ENCODE data around the gene EPB41L2.
"Not testable (repeated sequence)": the region's sequence is repeated elsewhere in the genome, so short reads cannot be mapped to it uniquely, and the experiment has no call there.

EPB41L2 gene

DNA sequence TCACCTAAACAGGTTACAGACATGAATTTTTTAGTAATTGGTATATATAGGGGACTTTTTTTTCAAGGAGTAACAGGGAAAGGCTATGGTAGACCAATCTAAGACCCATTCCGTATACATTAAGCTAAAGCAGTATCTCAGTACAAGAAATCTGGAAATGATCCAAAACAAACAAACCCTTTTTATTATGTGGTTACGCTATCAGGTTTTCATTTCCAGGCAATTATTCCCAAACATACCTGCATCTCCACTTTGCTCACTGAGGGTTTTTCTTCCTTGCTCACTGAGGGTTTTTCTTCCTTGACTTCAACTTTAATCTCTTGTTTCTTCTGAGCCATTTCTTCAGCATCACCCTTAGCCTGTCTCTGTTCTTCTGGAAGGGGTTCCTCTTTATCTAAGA is 107.3 kb downstream of the EPB41L2 start:
- DNase-seq (ENCODE audit: low read depth) = no peak
- no peak overlapping the region for H3K4me3 ChIP-seq (ENCODE audit: low read depth, low read length)

DNA sequence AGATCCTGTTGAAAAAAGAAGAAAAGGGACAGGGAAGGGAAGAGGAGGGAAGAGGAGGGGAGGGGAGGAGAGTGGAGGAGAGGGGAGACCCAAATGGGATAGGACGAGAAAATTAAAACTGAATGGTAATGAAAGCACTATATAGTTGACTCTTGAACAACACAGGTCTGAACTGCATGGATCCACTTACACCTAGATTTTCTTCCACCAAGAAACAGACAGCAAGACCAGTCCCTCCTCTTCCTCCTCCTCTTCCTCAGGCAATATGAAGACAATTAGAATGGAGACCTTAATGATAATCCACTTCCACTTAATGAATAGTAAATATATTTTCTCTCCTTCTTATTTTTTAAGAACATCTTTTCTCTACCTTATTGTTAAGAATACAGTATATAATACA is 113.5 kb downstream of the EPB41L2 start:
- H3K4me3 ChIP-seq (ENCODE audit: low read depth, low read length) = no peak overlapping the region
- no peak for DNase-seq (ENCODE audit: low read depth)
- TF ChIP-seq, protein P1, sequence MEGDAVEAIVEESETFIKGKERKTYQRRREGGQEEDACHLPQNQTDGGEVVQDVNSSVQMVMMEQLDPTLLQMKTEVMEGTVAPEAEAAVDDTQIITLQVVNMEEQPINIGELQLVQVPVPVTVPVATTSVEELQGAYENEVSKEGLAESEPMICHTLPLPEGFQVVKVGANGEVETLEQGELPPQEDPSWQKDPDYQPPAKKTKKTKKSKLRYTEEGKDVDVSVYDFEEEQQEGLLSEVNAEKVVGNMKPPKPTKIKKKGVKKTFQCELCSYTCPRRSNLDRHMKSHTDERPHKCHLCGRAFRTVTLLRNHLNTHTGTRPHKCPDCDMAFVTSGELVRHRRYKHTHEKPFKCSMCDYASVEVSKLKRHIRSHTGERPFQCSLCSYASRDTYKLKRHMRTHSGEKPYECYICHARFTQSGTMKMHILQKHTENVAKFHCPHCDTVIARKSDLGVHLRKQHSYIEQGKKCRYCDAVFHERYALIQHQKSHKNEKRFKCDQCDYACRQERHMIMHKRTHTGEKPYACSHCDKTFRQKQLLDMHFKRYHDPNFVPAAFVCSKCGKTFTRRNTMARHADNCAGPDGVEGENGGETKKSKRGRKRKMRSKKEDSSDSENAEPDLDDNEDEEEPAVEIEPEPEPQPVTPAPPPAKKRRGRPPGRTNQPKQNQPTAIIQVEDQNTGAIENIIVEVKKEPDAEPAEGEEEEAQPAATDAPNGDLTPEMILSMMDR (IDR thresholded peaks at IDR 0.05; ENCODE audit: low read depth, low read length, missing control alignments) = no peak

More for the DNA sequence above, 107.3 kb downstream of the EPB41L2 start:
- TF ChIP-seq, protein P1 (IDR thresholded peaks at IDR 0.05; ENCODE audit: low read depth, low read length, missing control alignments) = no peak

DNA sequence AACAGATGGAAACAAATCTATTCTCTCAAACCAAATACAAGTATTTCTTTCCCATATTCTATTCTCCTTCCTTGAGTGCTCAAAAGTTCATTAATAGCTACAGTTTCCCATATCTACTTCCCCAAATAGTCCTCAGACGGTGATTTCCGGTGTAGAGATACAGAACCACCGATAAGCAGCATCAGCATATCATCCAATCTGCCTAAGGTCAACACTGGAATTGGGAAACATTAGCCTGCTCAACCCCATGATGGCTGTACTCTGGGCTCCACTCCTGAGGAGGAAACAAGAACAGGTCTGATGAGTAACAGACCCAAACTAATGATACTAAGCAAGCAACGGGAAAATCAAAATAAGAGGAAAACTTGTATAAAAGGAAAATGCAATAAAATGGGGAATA is 115.6 kb downstream of the EPB41L2 start:
- no peak for DNase-seq (ENCODE audit: low read depth)
- TF ChIP-seq, protein P1 (IDR thresholded peaks at IDR 0.05; ENCODE audit: low read depth, low read length, missing control alignments) = no peak

DNA sequence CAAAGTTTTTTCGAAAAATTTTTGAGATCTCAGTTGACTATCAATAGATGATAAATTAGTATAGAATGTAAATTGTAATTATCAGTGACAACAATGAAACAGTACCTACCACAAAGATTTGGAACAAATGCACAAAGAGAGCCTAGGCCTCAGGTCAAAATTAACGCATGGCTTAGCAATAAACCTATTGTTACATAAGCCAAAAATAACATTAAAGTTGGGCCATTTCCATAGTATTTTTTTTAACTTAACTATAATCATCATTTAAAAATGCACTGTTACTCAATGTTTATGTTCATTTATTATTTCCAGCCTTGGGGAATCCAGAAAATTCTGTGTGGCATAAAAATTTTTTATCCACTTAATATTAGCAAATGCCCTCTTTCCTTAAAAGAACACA is 117.0 kb downstream of the EPB41L2 start:
- DNase-seq (ENCODE audit: low read depth) = no peak
- no peak overlapping the region for H3K4me3 ChIP-seq (ENCODE audit: low read depth, low read length)
- TF ChIP-seq, protein P1 (IDR thresholded peaks at IDR 0.05; ENCODE audit: low read depth, low read length, missing control alignments) = no peak

More for the DNA sequence above, 115.6 kb downstream of the EPB41L2 start:
- no peak overlapping the region for H3K4me3 ChIP-seq (ENCODE audit: low read depth, low read length)

DNA sequence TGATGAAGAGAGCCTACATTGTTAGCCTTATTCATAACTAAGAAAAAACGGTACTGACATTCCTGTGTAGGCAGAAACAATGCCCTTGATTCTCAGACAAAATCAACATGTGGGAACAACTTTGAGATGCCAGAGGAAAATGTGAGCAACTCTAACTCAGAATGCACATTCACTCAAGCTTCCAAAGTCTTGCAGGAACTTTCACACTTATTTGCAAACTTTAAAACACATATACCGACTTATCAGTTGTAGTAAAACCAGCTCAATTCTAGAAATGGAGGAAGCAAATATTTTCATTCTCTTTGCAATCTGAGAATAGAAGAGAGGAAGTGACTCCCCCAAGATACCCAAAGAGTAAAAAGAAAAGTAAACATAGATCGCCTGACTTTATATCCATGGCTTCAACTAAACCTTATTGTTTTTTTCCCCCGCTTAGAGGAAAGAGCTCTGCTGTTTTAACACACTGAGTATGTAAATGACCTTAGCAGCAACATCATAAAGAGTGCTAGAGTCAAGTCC is 117.6 kb downstream of the EPB41L2 start:
- no peak for DNase-seq (ENCODE audit: low read depth)
- H3K4me3 ChIP-seq (ENCODE audit: low read depth, low read length) = no peak overlapping the region
- TF ChIP-seq, protein P1 (IDR thresholded peaks at IDR 0.05; ENCODE audit: low read depth, low read length, missing control alignments) = no peak

DNA sequence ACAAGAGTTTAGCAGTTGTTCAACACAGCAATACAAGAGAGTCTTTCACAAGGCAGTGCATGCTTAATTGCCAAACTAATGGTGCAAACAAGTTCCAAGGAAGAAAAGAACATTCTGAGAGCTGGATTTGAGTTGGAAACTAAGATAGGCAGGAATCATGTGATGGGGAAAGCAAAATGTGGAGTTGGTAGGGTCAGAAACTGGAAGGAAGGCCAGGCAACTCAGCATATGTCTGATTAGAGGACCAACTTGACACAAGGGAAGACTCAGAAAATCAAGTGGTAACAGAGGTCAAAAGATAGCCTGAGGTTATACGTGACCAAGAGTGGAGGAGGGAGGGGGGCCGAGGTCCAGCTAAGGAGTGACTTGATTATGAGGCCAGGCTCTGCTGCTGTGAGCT is 118.6 kb downstream of the EPB41L2 start:
- TF ChIP-seq, protein P1 (IDR thresholded peaks at IDR 0.05; ENCODE audit: low read depth, low read length, missing control alignments) = no peak
- H3K4me3 ChIP-seq (ENCODE audit: low read depth, low read length) = no peak overlapping the region
- no peak for DNase-seq (ENCODE audit: low read depth)

DNA sequence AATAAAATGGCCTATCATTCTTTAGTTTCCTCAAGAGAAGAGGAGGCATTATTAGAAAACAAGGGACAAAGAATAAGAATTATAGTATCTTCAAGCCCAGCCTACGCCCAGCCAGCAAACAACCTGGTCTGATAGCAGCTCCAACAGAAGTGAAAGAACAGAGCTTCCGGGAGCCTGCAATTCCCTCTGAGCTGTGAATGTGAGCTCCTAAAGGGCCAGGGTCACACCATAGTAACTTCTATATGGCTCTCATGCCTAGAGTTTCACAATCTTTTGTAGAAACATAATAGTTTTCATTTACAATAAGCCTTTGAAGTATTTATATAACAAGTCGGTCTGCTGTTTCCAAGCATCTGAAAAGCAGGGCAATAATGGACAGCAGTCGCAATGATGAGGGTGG is 119.3 kb downstream of the EPB41L2 start:
- H3K4me3 ChIP-seq (ENCODE audit: low read depth, low read length) = no peak overlapping the region
- no peak for DNase-seq (ENCODE audit: low read depth)
- TF ChIP-seq, protein P1 (IDR thresholded peaks at IDR 0.05; ENCODE audit: low read depth, low read length, missing control alignments) = no peak

DNA sequence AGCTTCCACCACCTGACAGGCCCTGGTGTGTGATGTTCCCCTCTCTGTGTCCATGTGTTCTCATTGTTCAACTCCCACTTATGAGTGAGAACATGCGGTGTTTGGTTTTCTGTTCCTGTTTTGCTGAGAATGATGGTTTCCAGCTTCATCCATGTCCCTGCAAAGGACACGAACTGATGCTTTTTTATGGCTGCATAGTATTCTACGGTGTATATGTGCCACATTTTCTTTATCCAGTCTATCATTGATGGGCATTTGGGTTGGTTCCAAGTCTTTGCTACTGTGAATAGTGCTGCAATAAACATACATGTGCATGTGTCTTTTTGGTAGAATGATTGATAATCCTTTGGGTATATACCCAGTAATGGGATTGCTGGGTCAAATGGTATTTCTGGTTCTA is 120.3 kb downstream of the EPB41L2 start:
- not testable (repeated sequence) for H3K4me3 ChIP-seq (ENCODE audit: low read depth, low read length); DNase-seq (ENCODE audit: low read depth)
